Measurements from ENCODE around the gene DEF6.

- TF ChIP-seq ARNT (IDR thresholded peaks at IDR 0.05) (no peak), SUZ12 (IDR thresholded peaks at IDR 0.05) (no peak), ELF4 (IDR thresholded peaks at IDR 0.05) (no peak), FOXM1 (IDR thresholded peaks at IDR 0.05; ENCODE audit: borderline replicate concordance) (no peak), NFRKB (IDR thresholded peaks at IDR 0.05) (no peak), BHLHE40 (IDR thresholded peaks at IDR 0.05; ENCODE audit: borderline replicate concordance) (no peak), FOXK2 (IDR thresholded peaks at IDR 0.05) (no peak), SP1 (IDR thresholded peaks at IDR 0.05) (no peak), FOXA1 (IDR thresholded peaks at IDR 0.05) (no peak), TARDBP (IDR thresholded peaks at IDR 0.05) (no peak), ZNF384 (IDR thresholded peaks at IDR 0.05) (no peak)
- TF ChIP-seq, protein P1, sequence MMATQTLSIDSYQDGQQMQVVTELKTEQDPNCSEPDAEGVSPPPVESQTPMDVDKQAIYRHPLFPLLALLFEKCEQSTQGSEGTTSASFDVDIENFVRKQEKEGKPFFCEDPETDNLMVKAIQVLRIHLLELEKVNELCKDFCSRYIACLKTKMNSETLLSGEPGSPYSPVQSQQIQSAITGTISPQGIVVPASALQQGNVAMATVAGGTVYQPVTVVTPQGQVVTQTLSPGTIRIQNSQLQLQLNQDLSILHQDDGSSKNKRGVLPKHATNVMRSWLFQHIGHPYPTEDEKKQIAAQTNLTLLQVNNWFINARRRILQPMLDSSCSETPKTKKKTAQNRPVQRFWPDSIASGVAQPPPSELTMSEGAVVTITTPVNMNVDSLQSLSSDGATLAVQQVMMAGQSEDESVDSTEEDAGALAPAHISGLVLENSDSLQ (IDR thresholded peaks at IDR 0.05) = no peak
Observed at GRCh38 chr6:35317483-35318195, 20.0 kb downstream of the DEF6 start.
